Measurements from ENCODE around the gene HKDC1.

- TF ChIP-seq CTCF (conservative IDR thresholded peaks at IDR 0.05; ENCODE audit: low read length) (no peak), EZH2phosphoT487 (IDR thresholded peaks at IDR 0.05; ENCODE audit: borderline replicate concordance, low read depth, low read length) (no peak)
Observed at GRCh38 chr10:69211104-69211503, 9.0 kb upstream of the HKDC1 start.
